H1 (cell line): ENCODE results near the gene SPPL3. TPM values are rescaled to one million over a fixed set of nuclear protein-coding genes. Genes with fewer than 3 reads are reported as not detected.

Experiments
- CTCF ChIA-PET: fragments of 300-600 bp; sonication (Branson Sonifier 250); formaldehyde crosslinking; loops from one replicate; lab custom pipeline; 2021; ENCODE audit not compliant: partially characterized antibody; lab: Charles Lee
- POLR2A ChIA-PET: fragments of 300-600 bp; sonication (Branson Sonifier 250); formaldehyde crosslinking; loops from one replicate; lab custom pipeline; 2021; ENCODE audit warnings: inconsistent platforms; ENCODE audit not compliant: partially characterized antibody; lab: Charles Lee
- DNase-seq, 2 experiments: peaks; one replicate each; pipeline versions ENCODE4 v3.0.0 to v3.0.0-alpha.2; 2010 to 2022; ENCODE audit warnings: low spot score in 2 of 2, low read depth in 1 of 2, mixed read lengths in 1 of 2
- FAIRE-seq: peaks from 2 replicates; lab custom pipeline; 2011; peaks lifted over from hg19 to GRCh38; lab: Jason Lieb, UNC
- H2AFZ ChIP-seq: 2 replicates; pipeline ENCODE4 v1.8.1; 2012; ENCODE audit warnings: low read length, inconsistent platforms
- H2AK5ac ChIP-seq: 2 replicates; pipeline ENCODE4 v1.6.1; 2013; ENCODE audit warnings: low read depth, low read length
- H2BK120ac ChIP-seq: replicated peaks from 2 replicates; pipeline ENCODE3; 2013; ENCODE audit warnings: low read depth, low read length, inconsistent platforms
- H2BK12ac ChIP-seq: 2 replicates; pipeline ENCODE4 v1.6.1; 2013; ENCODE audit warnings: low read depth, low read length
- H2BK15ac ChIP-seq: 2 replicates; pipeline ENCODE4 v1.6.1; 2013; ENCODE audit warnings: low read length
- H2BK20ac ChIP-seq: 2 replicates; pipeline ENCODE4 v1.6.1; 2013; ENCODE audit warnings: low read length
- H2BK5ac ChIP-seq: 2 replicates; pipeline ENCODE4 v1.6.1; 2013; ENCODE audit warnings: low read depth, low read length
- H3K14ac ChIP-seq: 2 replicates; pipeline ENCODE4 v1.6.1; 2013; ENCODE audit warnings: inconsistent platforms; ENCODE audit not compliant: insufficient read length
- H3K18ac ChIP-seq: 2 replicates; pipeline ENCODE4 v1.6.1; 2013; ENCODE audit warnings: low read length; ENCODE audit errors: extremely low read depth
- H3K23ac ChIP-seq: 2 replicates; pipeline ENCODE4 v1.6.1; 2013; ENCODE audit warnings: inconsistent platforms; ENCODE audit not compliant: insufficient read length
- H3K23me2 ChIP-seq: 2 replicates; pipeline ENCODE4 v1.6.1; 2013; ENCODE audit warnings: low read depth, low read length
- H3K27ac ChIP-seq: 2 replicates; pipeline ENCODE4 v1.6.1; 2011; ENCODE audit warnings: low read depth, low read length, inconsistent platforms
- H3K27me3 ChIP-seq, 4 experiments: replicated peaks in 1 of 4; 1 replicate in 1 of 4; 2 replicates in 3 of 4; pipeline versions ENCODE4 v1.6.1 to v1.8.1; 2011 to 2013; ENCODE audit warnings: low read length in 3 of 4, mild to moderate bottlenecking in 3 of 4, inconsistent platforms in 2 of 4, mixed read lengths in 2 of 4, moderate library complexity in 1 of 4; ENCODE audit not compliant: control insufficient read depth in 3 of 4, insufficient read depth in 3 of 4; ENCODE audit errors: extremely low read depth in 1 of 4
- H3K36me3 ChIP-seq, 4 experiments: 2 replicates each; pipeline versions ENCODE4 v1.6.1 to v1.8.1; 2011 to 2013; ENCODE audit warnings: mild to moderate bottlenecking in 4 of 4, low read length in 3 of 4, moderate library complexity in 2 of 4, control low read depth in 1 of 4, inconsistent platforms in 1 of 4; ENCODE audit not compliant: insufficient read depth in 4 of 4, control insufficient read depth in 2 of 4
- H3K4ac ChIP-seq: replicated peaks from 2 replicates; pipeline ENCODE3; 2013; ENCODE audit warnings: low read length, low read depth, mixed read lengths, inconsistent platforms; ENCODE audit not compliant: insufficient read length
- H3K4me1 ChIP-seq, 4 experiments: replicated peaks in 1 of 4; 1 replicate in 1 of 4; 2 replicates in 3 of 4; pipeline versions ENCODE4 v1.6.1 to v1.8.1; 2011 to 2013; ENCODE audit warnings: low read length in 3 of 4, inconsistent platforms in 2 of 4, mixed read lengths in 1 of 4; ENCODE audit not compliant: insufficient read depth in 4 of 4, control insufficient read depth in 3 of 4
- H3K4me2 ChIP-seq, 2 experiments: 2 replicates each; pipeline versions ENCODE4 v1.6.1 to v1.8.1; 2011 to 2013; ENCODE audit warnings: low read depth in 2 of 2, low read length in 2 of 2, control low read depth in 1 of 2, inconsistent platforms in 1 of 2, mild to moderate bottlenecking in 1 of 2; ENCODE audit not compliant: insufficient read depth in 1 of 2
- H3K4me3 ChIP-seq, 4 experiments: fragments of 200-600, 300-600 bp in 1 of 4; sonication (generic), shearing (Covaris generic), sonication (Bioruptor Twin) in 1 of 4; 2 replicates each; pipeline versions ENCODE4 v1.5.1 to v1.8.1; 2011 to 2016; ENCODE audit warnings: low read length in 4 of 4, low read depth in 3 of 4, control low read depth in 2 of 4, inconsistent platforms in 2 of 4, mild to moderate bottlenecking in 2 of 4, mixed read lengths in 1 of 4, moderate library complexity in 1 of 4; ENCODE audit not compliant: insufficient read depth in 2 of 4; ENCODE audit errors: extremely low read depth in 1 of 4
- H3K56ac ChIP-seq: replicated peaks from 2 replicates; pipeline ENCODE3; 2013; ENCODE audit warnings: low read depth, mild to moderate bottlenecking, mixed read lengths, low read length, inconsistent platforms; ENCODE audit not compliant: insufficient read length
- H3K79me1 ChIP-seq: 2 replicates; pipeline ENCODE4 v1.6.1; 2013; ENCODE audit warnings: low read depth, low read length, control low read depth
- H3K79me2 ChIP-seq, 2 experiments: 2 replicates each; pipeline versions ENCODE4 v1.6.1 to v1.8.1; 2012 to 2013; ENCODE audit warnings: low read length in 2 of 2, mild to moderate bottlenecking in 2 of 2, inconsistent platforms in 1 of 2; ENCODE audit not compliant: insufficient read depth in 2 of 2, control insufficient read depth in 1 of 2
- H3K9ac ChIP-seq, 4 experiments: replicated peaks in 1 of 4; 1 replicate in 1 of 4; 2 replicates in 3 of 4; pipeline versions ENCODE4 v1.6.1 to v1.8.1; 2011 to 2013; ENCODE audit warnings: low read depth in 3 of 4, low read length in 3 of 4, control low read depth in 2 of 4, mild to moderate bottlenecking in 2 of 4, moderate library complexity in 2 of 4, inconsistent platforms in 1 of 4; ENCODE audit errors: extremely low read depth in 1 of 4
- H3K9me3 ChIP-seq, 2 experiments: 2 replicates each; pipeline versions ENCODE4 v1.6.1 to v1.8.1; 2012 to 2013; ENCODE audit warnings: mild to moderate bottlenecking in 2 of 2, moderate library complexity in 2 of 2, control low read depth in 1 of 2, inconsistent platforms in 1 of 2, low read depth in 1 of 2, low read length in 1 of 2, mixed read lengths in 1 of 2; ENCODE audit not compliant: insufficient read depth in 2 of 2
- H4K20me1 ChIP-seq, 2 experiments: replicated peaks in 1 of 2; 2 replicates each; pipeline versions ENCODE3 to v1.8.1; 2011 to 2013; ENCODE audit warnings: inconsistent platforms in 2 of 2, low read length in 2 of 2, mild to moderate bottlenecking in 1 of 2; ENCODE audit not compliant: insufficient read depth in 2 of 2, control insufficient read depth in 1 of 2
- H4K5ac ChIP-seq: 2 replicates; pipeline ENCODE4 v1.6.1; 2013; ENCODE audit warnings: low read length, low read depth, mixed read lengths, inconsistent platforms; ENCODE audit not compliant: insufficient read length
- H4K8ac ChIP-seq: 2 replicates; pipeline ENCODE4 v1.8.0; 2013; ENCODE audit warnings: mild to moderate bottlenecking, moderate library complexity, low read length, inconsistent platforms; ENCODE audit not compliant: insufficient read depth; ENCODE audit errors: extremely low read depth
- H4K91ac ChIP-seq: replicated peaks from 2 replicates; pipeline ENCODE3; 2013; ENCODE audit warnings: low read length, mixed read lengths, inconsistent platforms; ENCODE audit not compliant: insufficient read length
- KDM1A ChIP-seq: fragments of 200-600, 300-600 bp; sonication (generic); IDR thresholded peaks from 2 replicates; pipeline ENCODE4 v1.7.1; 2016; ENCODE audit warnings: mild to moderate bottlenecking, low read length, borderline replicate concordance
- WGBS, 2 experiments: shearing (Covaris generic) in 1 of 2; methylation state at CpG; one replicate each; pipeline versions ENCODE4 v1.1.6 to v1.1.7; 2013 to 2015; ENCODE audit warnings: low lambda C conversion rate in 2 of 2, mixed read lengths in 2 of 2, inconsistent platforms in 1 of 2, low coverage in 1 of 2, missing lambda C conversion rate in 1 of 2; ENCODE audit not compliant: insufficient replicate concordance in 2 of 2, insufficient coverage in 1 of 2, insufficient read length in 1 of 2; ENCODE audit errors: extremely low coverage in 1 of 2, missing lambda C conversion rate in 1 of 2; 5-methylcytosine and 5-hydroxymethylcytosine counted together
- polyA plus RNA-seq, 7 experiments: library from polyadenylated mRNA; depleted of rRNA in 3 of 7; stranded (reverse) in 5 of 7; unstranded in 2 of 7; fragments of >200 nt in 5 of 7; fragments of 200-250 nt in 2 of 7; gene quantifications; 1 replicate in 5 of 7; 2 replicates in 1 of 7; 4 replicates in 1 of 7; pipeline versions ENCODE4 v1.2.1 to v1.2.3, GENCODE V29; 2011 to 2013; ENCODE audit warnings: missing spikeins in 2 of 7, mixed read lengths in 2 of 7
- total RNA-seq: library from RNA; stranded (reverse); fragmentation: NEBNext Ultra II Directional; extraction: Animal tissue kit (Norgen Biotek cat#: 25700); gene quantifications from 2 replicates; pipeline ENCODE4 v1.2.1, GENCODE V29; 2021
- TF ChIP-seq, protein P1 (sequence below): IDR thresholded peaks from 2 replicates; pipeline ENCODE4 v1.6.1; 2012; ENCODE audit warnings: inconsistent platforms

The SPPL3 gene
- total and polyA plus RNA-seq, 2 of the 8 experiments (the other 6 are each of a cell fraction or from before 2014, with no cell fraction given), result 27.3 to 48.4 TPM

DNA sequence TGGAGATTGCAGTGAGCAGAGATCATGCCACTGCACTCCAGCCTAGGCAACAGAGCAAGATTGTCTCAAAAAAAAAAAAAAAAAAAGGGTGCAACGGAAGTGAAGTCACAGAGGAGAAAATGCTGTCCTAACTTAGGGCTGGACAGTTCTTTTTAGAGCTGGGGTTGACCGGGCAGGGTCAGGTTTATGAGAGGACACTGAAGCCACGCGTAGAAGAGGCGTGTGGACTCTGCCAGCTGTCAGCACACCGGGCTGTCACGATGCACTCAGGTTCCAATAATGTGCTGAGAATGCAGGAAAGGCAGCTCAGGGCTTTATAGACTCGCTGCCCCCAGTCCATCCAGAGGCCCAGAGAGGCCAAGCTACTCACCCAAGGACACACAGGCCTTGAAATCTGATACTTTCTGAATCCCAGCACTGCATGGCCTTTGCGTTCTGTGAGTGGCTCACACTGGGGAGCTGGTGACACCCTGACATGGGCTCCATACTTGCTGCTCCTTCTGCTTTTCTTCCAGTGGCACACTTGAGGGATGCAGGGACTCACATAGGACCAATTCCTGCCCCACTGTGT lies 28.9 kb upstream of the SPPL3 start:
- Histone ChIP-seq H3K36me3 (no peaks in the 10 kb centered on the region), H3K79me1 (no peaks in the 10 kb centered on the region), H4K20me1 (no peaks in the 10 kb centered on the region), H3K9me3 (no peaks in the 10 kb centered on the region), H3K23me2 (0 out of 2 replicates have a peak, but pooled peaks cover 2% of the 10 kb centered on the region), H3K14ac (no peak overlapping the region), H2BK15ac (no peak overlapping the region), H3K79me2 (no peaks in the 10 kb centered on the region), H3K18ac (no peak overlapping the region), H3K4ac (no peak overlapping the region), H3K4me2 (no peak overlapping the region), H2AFZ (no peak overlapping the region), H4K5ac (no peak overlapping the region), H2BK5ac (no peak overlapping the region), H3K23ac (no peak overlapping the region), H4K8ac (no peak overlapping the region), H3K56ac (no peak overlapping the region), H4K91ac (no peak overlapping the region), H2BK20ac (no peak overlapping the region; the same call in 1 of the 2 replicates), H3K27me3 (no peaks in the 10 kb centered on the region), H2BK120ac (no peak overlapping the region), H3K4me1 (peaks cover 0 to 8% (median 5%) of the 10 kb centered on the region in 4 experiments; a peak in 5 of 7 replicates), H2AK5ac (no peak overlapping the region), H3K4me3 (no peak overlapping the region), H3K9ac (no peak overlapping the region), H2BK12ac (no peak overlapping the region), H3K27ac (no peak overlapping the region)
- WGBS, 2 experiments, result 93% methylated on average over 9 of the region's 9 CpGs; no CpG with 5 or more reads in 1 of the 2 experiments
- POLR2A ChIA-PET, result interaction anchor here (0.6 to 0.7 kb wide), 2 partner anchors 101 to 328 kb away, joined by 3 read pairs; no protein-coding TSS in a partner anchor
- no peak for FAIRE-seq
- DNase-seq, result no peak
- CTCF ChIA-PET, result interaction anchor here (0.6 to 2.7 kb wide), 7 partner anchors 13 to 485 kb away, joined by 3 to 8 read pairs (median 5); no protein-coding TSS in a partner anchor
- TF ChIP-seq KDM1A, result peak; percentile 45; the same call in 1 of the 2 replicates
- TF ChIP-seq, protein P1, sequence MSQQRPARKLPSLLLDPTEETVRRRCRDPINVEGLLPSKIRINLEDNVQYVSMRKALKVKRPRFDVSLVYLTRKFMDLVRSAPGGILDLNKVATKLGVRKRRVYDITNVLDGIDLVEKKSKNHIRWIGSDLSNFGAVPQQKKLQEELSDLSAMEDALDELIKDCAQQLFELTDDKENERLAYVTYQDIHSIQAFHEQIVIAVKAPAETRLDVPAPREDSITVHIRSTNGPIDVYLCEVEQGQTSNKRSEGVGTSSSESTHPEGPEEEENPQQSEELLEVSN, result no peak
